ENCODE measurements around the gene TTLL13. TPM values are rescaled to one million over a fixed set of nuclear protein-coding genes. Genes with fewer than 3 reads are reported as not detected.
A peak's percentile ranks its signal among the peaks of the same experiment; 100 is the strongest.

The TTLL13 gene
- total RNA-seq, 4 donors from 2014 or later = 0.21 TPM; not detected in 3

GRCh38 chr15:90234096-90234988, 15.0 kb upstream of the TTLL13 start, which contains the start of gene GDPGP1:
Gene GDPGP1, plus strand, starts transcription at chr15:90234209. Its CDS starts 6,700 bp downstream, at chr15:90240909.
- peak within 1 kb of the TSS; percentile 92 for H3K27ac ChIP-seq
- no peaks in the 10 kb centered on the region for H3K9me3 ChIP-seq
- H3K4me3 ChIP-seq = peak within 1 kb of the TSS; percentile 88
- WGBS = 21% methylated on average over 15 of the region's 49 CpGs
- H3K4me1 ChIP-seq = peaks cover 43% of the 10 kb centered on the region
- peak in 1 of 2 donors; percentile 92 for DNase-seq (ENCODE audit: low spot score in 2 of 2)
- no peaks in the 10 kb centered on the region for H3K27me3 ChIP-seq
- peaks cover 36% of the 10 kb centered on the region for H3K36me3 ChIP-seq
- TF ChIP-seq EP300 (IDR thresholded peaks at IDR 0.05) = no peak
- TF ChIP-seq POLR2AphosphoS5 (IDR thresholded peaks at IDR 0.05) = peak in 1 of 3 donors; percentile 19
- TF ChIP-seq POLR2A (IDR thresholded peaks at IDR 0.05) = no peak

GRCh38 chr15:90239371-90239770, 10.0 kb upstream of the TTLL13 start:
- Histone ChIP-seq H3K9me3 (no peaks in the 10 kb centered on the region), H3K4me3 (no peak overlapping the region), H3K36me3 (peaks cover 31% of the 10 kb centered on the region), H3K27ac (no peak overlapping the region), H3K4me1 (peaks cover 7% of the 10 kb centered on the region), H3K27me3 (no peaks in the 10 kb centered on the region)
- no peak for DNase-seq (ENCODE audit: low spot score in 2 of 2)
- no peak for TF ChIP-seq POLR2AphosphoS5 (IDR thresholded peaks at IDR 0.05)
- TF ChIP-seq POLR2A (IDR thresholded peaks at IDR 0.05) = no peak
- no peak for TF ChIP-seq EP300 (IDR thresholded peaks at IDR 0.05)
- TF ChIP-seq CTCF (IDR thresholded peaks at IDR 0.05) = no peak
- WGBS = 71% methylated on average over 3 of the region's 3 CpGs

- H3K4me1 ChIP-seq = no peaks in the 10 kb centered on the region
- DNase-seq (ENCODE audit: low spot score in 2 of 2) = no peak
- H3K9me3 ChIP-seq = no peaks in the 10 kb centered on the region
- H3K36me3 ChIP-seq = peaks cover 30% of the 10 kb centered on the region
- no peak overlapping the region for H3K27ac ChIP-seq
- WGBS = 90% methylated on average over 5 of the region's 8 CpGs
- no peaks in the 10 kb centered on the region for H3K27me3 ChIP-seq
- TF ChIP-seq EP300 (IDR thresholded peaks at IDR 0.05) (no peak), POLR2AphosphoS5 (IDR thresholded peaks at IDR 0.05) (no peak), POLR2A (IDR thresholded peaks at IDR 0.05) (no peak), CTCF (IDR thresholded peaks at IDR 0.05) (no peak)
- no peak overlapping the region for H3K4me3 ChIP-seq
Measured at GRCh38 chr15:90240856-90241255, 8.5 kb upstream of the TTLL13 start.

GRCh38 chr15:90241343-90242192, 7.8 kb upstream of the TTLL13 start:
- Histone ChIP-seq H3K4me3 (no peak overlapping the region), H3K27ac (no peak overlapping the region), H3K27me3 (no peaks in the 10 kb centered on the region), H3K4me1 (no peaks in the 10 kb centered on the region), H3K9me3 (no peaks in the 10 kb centered on the region), H3K36me3 (peaks cover 23% of the 10 kb centered on the region)
- DNase-seq (ENCODE audit: low spot score in 2 of 2) = no peak
- 91% methylated on average over 11 of the region's 22 CpGs for WGBS
- TF ChIP-seq CTCF (IDR thresholded peaks at IDR 0.05) (no peak), POLR2A (IDR thresholded peaks at IDR 0.05) (no peak), POLR2AphosphoS5 (IDR thresholded peaks at IDR 0.05) (no peak), EP300 (IDR thresholded peaks at IDR 0.05) (no peak)

GRCh38 chr15:90243943-90244639, 5.3 kb upstream of the TTLL13 start:
- H3K4me3 ChIP-seq = no peak overlapping the region
- no peak overlapping the region for H3K27ac ChIP-seq
- H3K9me3 ChIP-seq = no peaks in the 10 kb centered on the region
- 88% methylated on average over 9 of the region's 10 CpGs for WGBS
- TF ChIP-seq POLR2AphosphoS5 (IDR thresholded peaks at IDR 0.05) (no peak), CTCF (IDR thresholded peaks at IDR 0.05) (no peak), POLR2A (IDR thresholded peaks at IDR 0.05) (no peak), EP300 (IDR thresholded peaks at IDR 0.05) (no peak)
- no peaks in the 10 kb centered on the region for H3K27me3 ChIP-seq
- H3K4me1 ChIP-seq = peaks cover under 1% of the 10 kb centered on the region
- peaks cover 10% of the 10 kb centered on the region for H3K36me3 ChIP-seq
- DNase-seq (ENCODE audit: low spot score in 2 of 2) = no peak
